Loucy (cell line): ENCODE measurements around the gene EOLA1.

Source experiments
- H2AFZ ChIP-seq: fragments of 200-600 bp; sonication (generic); 2 replicates; pipeline ENCODE4 v1.6.0; 2016; ENCODE audit warnings: antibody characterized with exemption, mild to moderate bottlenecking, low read length, moderate library complexity
- H3F3A ChIP-seq: fragments of 200-600 bp; 2 replicates; pipeline ENCODE4 v1.6.0; 2016; ENCODE audit warnings: antibody characterized with exemption, low read depth, mild to moderate bottlenecking
- H3K27me3 ChIP-seq: fragments of 200-600 bp; sonication (generic); 2 replicates; pipeline ENCODE4 v1.6.1; 2014; ENCODE audit warnings: low read length, mild to moderate bottlenecking; ENCODE audit not compliant: insufficient read depth, poor library complexity, severe bottlenecking
- H3K36me3 ChIP-seq: fragments of 200-600 bp; sonication (generic); 2 replicates; pipeline ENCODE4 v1.6.1; 2016; ENCODE audit warnings: low read length; ENCODE audit not compliant: insufficient read depth
- H3K4me1 ChIP-seq: fragments of 200-600 bp; sonication (generic); 2 replicates; pipeline ENCODE4 v1.5.1; 2014; ENCODE audit warnings: low read length, mild to moderate bottlenecking; ENCODE audit not compliant: insufficient read depth, poor library complexity, severe bottlenecking
- H3K4me2 ChIP-seq: fragments of 200-600 bp; sonication (generic); 2 replicates; pipeline ENCODE4 v1.6.0; 2014; ENCODE audit warnings: antibody characterized with exemption, low read length, low read depth, mild to moderate bottlenecking; ENCODE audit not compliant: poor library complexity, severe bottlenecking
- H3K4me3 ChIP-seq: fragments of 200-600 bp; sonication (generic); 2 replicates; pipeline ENCODE4 v1.5.1; 2014; ENCODE audit warnings: low read length, mild to moderate bottlenecking, mixed read lengths; ENCODE audit not compliant: poor library complexity, severe bottlenecking
- H3K79me2 ChIP-seq: fragments of 200-600 bp; sonication (generic); 2 replicates; pipeline ENCODE4 v1.6.1; 2014; ENCODE audit warnings: low read length; ENCODE audit not compliant: insufficient read depth
- H3K9ac ChIP-seq: fragments of 200-600 bp; sonication (generic); 2 replicates; pipeline ENCODE4 v1.6.0; 2014; ENCODE audit warnings: mild to moderate bottlenecking, low read depth, low read length, moderate library complexity; ENCODE audit not compliant: poor library complexity, severe bottlenecking
- H3K9me2 ChIP-seq: fragments of 200-600 bp; sonication (generic); replicated peaks from 2 replicates; pipeline ENCODE4 v1.6.1; 2016; ENCODE audit warnings: low read depth, low read length, mixed read lengths
- H3K9me3 ChIP-seq: fragments of 200-600 bp; sonication (generic); 2 replicates; pipeline ENCODE4 v1.6.1; 2014; ENCODE audit warnings: mild to moderate bottlenecking, antibody characterized with exemption, low read length, low read depth; ENCODE audit not compliant: insufficient read depth
- H4K20me1 ChIP-seq: fragments of 200-600 bp; sonication (generic); 2 replicates; pipeline ENCODE4 v1.6.0; 2014; ENCODE audit warnings: antibody characterized with exemption, low read length, mild to moderate bottlenecking; ENCODE audit not compliant: insufficient read depth, poor library complexity, severe bottlenecking
- EZH2phosphoT487 ChIP-seq: fragments of 200-600 bp; IDR thresholded peaks from 2 replicates; pipeline ENCODE4 v1.6.1; 2018; ENCODE audit warnings: antibody characterized with exemption, mild to moderate bottlenecking, moderate library complexity, borderline replicate concordance
- TF ChIP-seq, protein P1 (sequence below): fragments of 200-600 bp; sonication (generic); conservative IDR thresholded peaks from 2 replicates; pipeline ENCODE4 v1.5.1; 2014; ENCODE audit warnings: mild to moderate bottlenecking, antibody characterized with exemption, low read length

The EOLA1 gene

DNA sequence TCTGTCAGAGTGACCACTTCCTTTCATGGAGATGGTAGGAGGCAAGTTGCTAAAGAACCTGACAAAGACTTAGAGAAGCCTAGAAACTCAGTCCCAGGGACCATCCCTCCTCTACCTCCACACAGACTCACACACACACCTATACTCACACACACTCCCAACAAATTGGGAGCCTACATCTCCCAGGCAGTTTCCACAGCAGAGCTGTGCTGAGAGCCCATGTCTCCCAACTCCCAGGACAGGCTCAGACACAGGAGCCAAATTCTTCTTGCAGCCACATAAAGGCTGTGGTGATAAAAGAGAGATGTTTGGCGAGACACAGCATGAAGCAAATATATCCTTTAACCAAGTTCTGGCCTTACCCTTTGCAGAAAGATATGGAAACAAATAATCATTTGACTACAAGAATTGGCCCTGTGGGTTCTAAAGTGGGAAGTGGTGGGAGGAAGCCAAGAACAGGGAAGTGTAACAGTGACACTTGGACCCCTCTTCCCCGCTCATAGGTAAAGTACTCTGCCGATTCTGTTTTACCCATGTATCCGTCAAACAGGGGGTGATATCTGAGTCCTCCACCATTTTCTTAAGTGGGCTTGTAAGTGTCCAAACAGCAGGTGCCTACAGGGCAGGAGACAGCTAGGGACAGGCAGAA is 24.7 kb upstream of the EOLA1 start:
- no peak overlapping the region for H3K4me3 ChIP-seq
- no peak overlapping the region for H2AFZ ChIP-seq
- H3K4me1 ChIP-seq, result peaks cover 48% of the 10 kb centered on the region
- no peak overlapping the region for H3K4me2 ChIP-seq
- no peak overlapping the region for H3K9ac ChIP-seq
- TF ChIP-seq, protein P1, sequence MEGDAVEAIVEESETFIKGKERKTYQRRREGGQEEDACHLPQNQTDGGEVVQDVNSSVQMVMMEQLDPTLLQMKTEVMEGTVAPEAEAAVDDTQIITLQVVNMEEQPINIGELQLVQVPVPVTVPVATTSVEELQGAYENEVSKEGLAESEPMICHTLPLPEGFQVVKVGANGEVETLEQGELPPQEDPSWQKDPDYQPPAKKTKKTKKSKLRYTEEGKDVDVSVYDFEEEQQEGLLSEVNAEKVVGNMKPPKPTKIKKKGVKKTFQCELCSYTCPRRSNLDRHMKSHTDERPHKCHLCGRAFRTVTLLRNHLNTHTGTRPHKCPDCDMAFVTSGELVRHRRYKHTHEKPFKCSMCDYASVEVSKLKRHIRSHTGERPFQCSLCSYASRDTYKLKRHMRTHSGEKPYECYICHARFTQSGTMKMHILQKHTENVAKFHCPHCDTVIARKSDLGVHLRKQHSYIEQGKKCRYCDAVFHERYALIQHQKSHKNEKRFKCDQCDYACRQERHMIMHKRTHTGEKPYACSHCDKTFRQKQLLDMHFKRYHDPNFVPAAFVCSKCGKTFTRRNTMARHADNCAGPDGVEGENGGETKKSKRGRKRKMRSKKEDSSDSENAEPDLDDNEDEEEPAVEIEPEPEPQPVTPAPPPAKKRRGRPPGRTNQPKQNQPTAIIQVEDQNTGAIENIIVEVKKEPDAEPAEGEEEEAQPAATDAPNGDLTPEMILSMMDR, result no peak
- TF ChIP-seq EZH2phosphoT487, result no peak
- no peaks in the 10 kb centered on the region for H3K27me3 ChIP-seq
- H3F3A ChIP-seq, result no peaks in the 10 kb centered on the region
- H3K9me2 ChIP-seq, result no peaks in the 10 kb centered on the region
- no peaks in the 10 kb centered on the region for H3K79me2 ChIP-seq
- H3K9me3 ChIP-seq, result no peaks in the 10 kb centered on the region
- no peaks in the 10 kb centered on the region for H3K36me3 ChIP-seq
- no peaks in the 10 kb centered on the region for H4K20me1 ChIP-seq

DNA sequence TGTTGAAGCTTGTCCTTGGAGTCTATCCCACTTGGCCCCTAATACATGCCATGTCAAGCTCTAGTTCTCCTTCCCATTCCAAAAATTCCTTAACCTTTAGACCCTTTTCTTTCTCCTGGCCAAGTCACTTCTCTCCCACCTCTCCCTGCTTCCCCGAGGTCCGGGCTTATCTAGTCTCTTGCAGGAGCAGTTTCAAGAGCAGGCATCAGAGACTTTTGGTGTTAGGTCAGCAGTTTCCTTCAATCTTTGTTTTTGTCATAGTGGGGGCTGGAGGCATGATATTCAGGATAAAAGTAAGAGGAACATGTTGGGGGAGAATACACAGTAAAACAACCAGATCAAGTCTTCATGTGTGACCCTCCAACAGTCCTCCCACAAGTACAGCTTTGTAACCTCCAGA is 24.2 kb upstream of the EOLA1 start:
- no peaks in the 10 kb centered on the region for H3K9me2 ChIP-seq
- H4K20me1 ChIP-seq, result no peaks in the 10 kb centered on the region
- no peak overlapping the region for H3K4me2 ChIP-seq
- no peaks in the 10 kb centered on the region for H3K79me2 ChIP-seq
- no peak overlapping the region for H3K4me3 ChIP-seq
- H3K36me3 ChIP-seq, result no peaks in the 10 kb centered on the region
- no peaks in the 10 kb centered on the region for H3K9me3 ChIP-seq
- H3F3A ChIP-seq, result no peaks in the 10 kb centered on the region
- H2AFZ ChIP-seq, result no peak overlapping the region
- no peak for TF ChIP-seq EZH2phosphoT487
- TF ChIP-seq, protein P1, result no peak
- no peaks in the 10 kb centered on the region for H3K27me3 ChIP-seq
- H3K9ac ChIP-seq, result no peak overlapping the region
- peaks cover 52% of the 10 kb centered on the region for H3K4me1 ChIP-seq

DNA sequence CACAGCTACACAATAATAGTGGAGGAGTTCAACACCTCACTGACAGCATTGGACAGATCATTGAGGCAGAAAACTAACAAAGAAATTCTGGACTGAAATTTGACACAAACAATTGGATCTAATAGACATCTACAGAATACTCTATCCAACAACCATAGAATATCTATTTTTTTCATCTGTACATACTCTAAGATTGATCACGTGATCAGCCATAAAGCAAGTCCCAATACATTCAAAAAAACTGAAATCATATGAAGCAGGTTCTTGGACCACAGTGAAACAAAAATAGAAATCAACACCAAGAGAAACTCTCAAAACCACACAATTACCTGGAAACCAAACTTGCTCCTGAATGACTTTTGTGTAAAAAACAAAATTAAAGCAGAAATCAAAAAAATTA is 23.5 kb upstream of the EOLA1 start:
- H3K27me3 ChIP-seq, result no peaks in the 10 kb centered on the region

More for the DNA sequence above, 23.5 kb upstream of the EOLA1 start:
- Histone ChIP-seq H3K9ac (no peak overlapping the region), H3F3A (no peaks in the 10 kb centered on the region), H3K36me3 (no peaks in the 10 kb centered on the region), H3K4me3 (no peak overlapping the region), H3K9me2 (no peaks in the 10 kb centered on the region), H3K79me2 (no peaks in the 10 kb centered on the region), H2AFZ (no peak overlapping the region), H3K4me1 (peaks cover 50% of the 10 kb centered on the region), H3K9me3 (no peaks in the 10 kb centered on the region), H3K4me2 (no peak overlapping the region), H4K20me1 (no peaks in the 10 kb centered on the region)
- no peak for TF ChIP-seq EZH2phosphoT487
- TF ChIP-seq, protein P1, result no peak
